Measurements from ENCODE around the gene MR1. TPM values are rescaled to one million over a fixed set of nuclear protein-coding genes. Genes with fewer than 3 reads are reported as not detected.

Gene MR1
- total and polyA plus RNA-seq, 9 of the 15 experiments (the other 6 are each of a cell fraction or from before 2014, with no cell fraction given), result 9.7 to 21.7 (median 15.6) TPM

GRCh38 chr1:181110013-181110412 is 76.2 kb downstream of the MR1 start:
- H4K20me1 ChIP-seq (replicated peaks; ENCODE audit: control insufficient read depth, insufficient read depth, low read length), result no peaks in the 10 kb centered on the region; the same call in 1 of the 2 replicates
- no peak overlapping the region for H2AFZ ChIP-seq (ENCODE audit: low read depth, low read length)
- no peak overlapping the region for H3K9ac ChIP-seq (ENCODE audit: insufficient read depth in 1 of 2, low read depth in 2 of 2, low read length in 2 of 2)
- TF ChIP-seq RNF2 (IDR thresholded peaks at IDR 0.05), result no peak
- TF ChIP-seq ZBTB12 (CRISPR knock-in tag; IDR thresholded peaks at IDR 0.05), result no peak
- no peak for TF ChIP-seq SAFB (IDR thresholded peaks at IDR 0.05; ENCODE audit: borderline replicate concordance, low read depth, low read length)
- TF ChIP-seq POLR2AphosphoS5 (IDR thresholded peaks at IDR 0.05; ENCODE audit: control insufficient read depth, insufficient read depth, low read depth, low read length), result no peak
- TF ChIP-seq FOXP1 (CRISPR knock-in tag; IDR thresholded peaks at IDR 0.05), result no peak
- no peak for TF ChIP-seq MYNN (IDR thresholded peaks at IDR 0.05)
- TF ChIP-seq MYNN (CRISPR knock-in tag; IDR thresholded peaks at IDR 0.05), result no peak
- TF ChIP-seq GABPA (tag; conservative IDR thresholded peaks at IDR 0.05; ENCODE audit: low read depth), result no peak
- no TSS peak for BruUV-seq (replicated peaks)
- 8% methylated on average over 2 of the region's 2 CpGs for WGBS (ENCODE audit: insufficient coverage, low coverage, missing lambda C conversion rate)
- POLR2A ChIA-PET, result interaction anchor here (0.6 to 2.3 kb wide), 8 partner anchors 8 to 1292 kb away, joined by 3 to 9 read pairs (median 3); partner anchors contain the start of gene IER5
- in situ Hi-C loops (cut with MboI), result no loop called here
- CTCF ChIA-PET (ENCODE audit: low intra/inter-chr PET ratio), result no interaction called here
- intact Hi-C loops (cut with micrococcal nuclease), result no loop called here
- no peak overlapping the region for H3K4me2 ChIP-seq (ENCODE audit: insufficient read depth, low read length)
- peaks cover 22 to 47% of the 10 kb centered on the region in 2 experiments for H3K4me1 ChIP-seq (replicated peaks in 1 of 2; ENCODE audit: control insufficient read depth in 2 of 2, insufficient read depth in 2 of 2, low read length in 2 of 2)
- no peak overlapping the region for H3K4me3 ChIP-seq
- no peaks in the 10 kb centered on the region for H3K36me3 ChIP-seq (ENCODE audit: control insufficient read depth, insufficient read depth, low read length)
- no peaks in the 10 kb centered on the region for H3K27me3 ChIP-seq (ENCODE audit: control insufficient read depth in 2 of 2, insufficient read depth in 2 of 2, low read length in 2 of 2)
- FAIRE-seq (no peak), DNase-seq (ENCODE audit: extremely low read depth in 1 of 4, low spot score in 3 of 4) (no peak), ATAC-seq (no peak)
- peaks cover 4% of the 10 kb centered on the region for H3K9me1 ChIP-seq (ENCODE audit: control insufficient read depth, insufficient read depth, low read length)
- H3K9me3 ChIP-seq (replicated peaks; ENCODE audit: control insufficient read depth, insufficient read depth, low read depth, low read length), result no peaks in the 10 kb centered on the region
- no peak overlapping the region for H3K27ac ChIP-seq (ENCODE audit: extremely low read depth, low read depth, low read length)
- no peaks in the 10 kb centered on the region for H3K79me2 ChIP-seq (ENCODE audit: control insufficient read depth, insufficient read depth, low read length)

Other genes with a start within 250 kb of the MR1 start
- 0.29 and 1.1 TPM in 2 replicates for gene KIAA1614, start 121.1 kb upstream of the MR1 start, total RNA-seq (2014; rRNA removed)
- 0.03 and 0.04 TPM in 2 replicates for gene KIAA1614, start 121.1 kb upstream of the MR1 start, total RNA-seq (2014; rRNA removed; fragmentation: Illumina TruSeq; extraction: Trizol)
- 0.14 and 0.57 TPM in 2 replicates for gene KIAA1614, start 121.1 kb upstream of the MR1 start, total RNA-seq (2015; rRNA removed; fragmentation: Illumina TruSeq; extraction: Trizol)
- gene KIAA1614, start 121.1 kb upstream of the MR1 start, total RNA-seq (2021), result 0.16 and 0.36 TPM in 2 replicates
- 0.01 and 0.11 TPM in 2 replicates for gene KIAA1614, start 121.1 kb upstream of the MR1 start, polyA plus RNA-seq (2011; rRNA removed)
- gene KIAA1614, start 121.1 kb upstream of the MR1 start, polyA plus RNA-seq (2014; fragmentation: Illumina TruSeq; extraction: Trizol), result 0.07 and 0.15 TPM in 2 replicates
- gene KIAA1614, start 121.1 kb upstream of the MR1 start, polyA plus RNA-seq (2014; fragmentation: Nextera tagmentation; extraction: Ambion mirVana), result under 1 TPM in 1 of 2 experiments, not detected in 1; 0.18 TPM
- gene KIAA1614, start 121.1 kb upstream of the MR1 start, polyA plus RNA-seq (2014; rRNA removed), result 0.17 and 0.36 TPM in 2 replicates
- 13.5 and 14.7 TPM in 2 replicates for gene STX6, start 11.1 kb upstream of the MR1 start, total RNA-seq (2014; rRNA removed)
- 14.2 and 14.7 TPM in 2 replicates for gene STX6, start 11.1 kb upstream of the MR1 start, total RNA-seq (2014; rRNA removed; fragmentation: Illumina TruSeq; extraction: Trizol)
- gene STX6, start 11.1 kb upstream of the MR1 start, total RNA-seq (2015; rRNA removed; fragmentation: Illumina TruSeq; extraction: Trizol), result 11.5 and 12.9 TPM in 2 replicates
- 11.9 and 13.0 TPM in 2 replicates for gene STX6, start 11.1 kb upstream of the MR1 start, total RNA-seq (2021)
- gene STX6, start 11.1 kb upstream of the MR1 start, polyA plus RNA-seq (2011; rRNA removed), result 11.4 and 16.2 TPM in 2 replicates
- gene STX6, start 11.1 kb upstream of the MR1 start, polyA plus RNA-seq (2014; fragmentation: Illumina TruSeq; extraction: Trizol), result 10.5 and 10.8 TPM in 2 replicates
- 1 to 10 TPM; 2.5 to 2.8 TPM for gene STX6, start 11.1 kb upstream of the MR1 start, polyA plus RNA-seq (2014; fragmentation: Nextera tagmentation; extraction: Ambion mirVana)
- 12.1 and 12.3 TPM in 2 replicates for gene STX6, start 11.1 kb upstream of the MR1 start, polyA plus RNA-seq (2014; rRNA removed)
- gene IER5, start 54.7 kb downstream of the MR1 start, total RNA-seq (2014; rRNA removed), result 32.1 and 33.1 TPM in 2 replicates
- 9.9 and 10.9 TPM in 2 replicates for gene IER5, start 54.7 kb downstream of the MR1 start, total RNA-seq (2014; rRNA removed; fragmentation: Illumina TruSeq; extraction: Trizol)
- gene IER5, start 54.7 kb downstream of the MR1 start, total RNA-seq (2015; rRNA removed; fragmentation: Illumina TruSeq; extraction: Trizol), result 14.1 and 14.6 TPM in 2 replicates
- gene IER5, start 54.7 kb downstream of the MR1 start, total RNA-seq (2021), result 29.8 and 30.4 TPM in 2 replicates
- 11.5 and 13.9 TPM in 2 replicates for gene IER5, start 54.7 kb downstream of the MR1 start, polyA plus RNA-seq (2011; rRNA removed)
- gene IER5, start 54.7 kb downstream of the MR1 start, polyA plus RNA-seq (2014; fragmentation: Illumina TruSeq; extraction: Trizol), result 12.0 and 12.6 TPM in 2 replicates
- gene IER5, start 54.7 kb downstream of the MR1 start, polyA plus RNA-seq (2014; fragmentation: Nextera tagmentation; extraction: Ambion mirVana), result 1 to 10 TPM; 2.4 to 2.5 TPM
- gene IER5, start 54.7 kb downstream of the MR1 start, polyA plus RNA-seq (2014; rRNA removed), result 25.0 and 25.7 TPM in 2 replicates